Calu3 (cell line): Measurements from ENCODE around the gene MYLK. TPM values are rescaled to one million over a fixed set of nuclear protein-coding genes. Genes with fewer than 3 reads are reported as not detected.
"Not testable (repeated sequence)": the region's sequence is repeated elsewhere in the genome, so short reads cannot be mapped to it uniquely, and the experiment has no call there.

Experiments used
- BruUV-seq: library from RNA; stranded (reverse); fragments of 400-500 nt; replicated peaks from 2 replicates; lab custom pipeline; 2021; lab: Mats Ljungman, UMichigan
- CTCF ChIA-PET: fragments of 300-600 bp; sonication (Branson Sonifier 250); formaldehyde crosslinking; loops from one replicate; lab custom pipeline; 2022; ENCODE audit warnings: antibody characterized with exemption; lab: Charles Lee
- DNase-seq: peaks from one replicate; pipeline ENCODE4 v3.0.0; 2022
- H3K27ac Mint-ChIP-seq: one replicate; pipeline ENCODE4 v1.8.0; 2022; ENCODE audit warnings: mixed read lengths; ENCODE audit not compliant: unreplicated experiment
- H3K27me3 Mint-ChIP-seq: one replicate; pipeline ENCODE4 v1.8.0; 2022; ENCODE audit warnings: mixed read lengths; ENCODE audit not compliant: unreplicated experiment
- H3K36me3 Mint-ChIP-seq: one replicate; pipeline ENCODE4 v1.8.0; 2022; ENCODE audit warnings: mild to moderate bottlenecking, moderate library complexity, mixed read lengths; ENCODE audit not compliant: insufficient read depth, unreplicated experiment
- H3K4me1 Mint-ChIP-seq: one replicate; pipeline ENCODE4 v1.8.0; 2022; ENCODE audit warnings: mild to moderate bottlenecking, low read depth, mixed read lengths; ENCODE audit not compliant: unreplicated experiment
- H3K4me3 Mint-ChIP-seq: one replicate; pipeline ENCODE4 v1.8.0; 2022; ENCODE audit warnings: mild to moderate bottlenecking, low read depth, moderate library complexity, mixed read lengths; ENCODE audit not compliant: unreplicated experiment
- H3K9me3 Mint-ChIP-seq: one replicate; pipeline ENCODE4 v1.8.0; 2022; ENCODE audit warnings: low read depth, mixed read lengths; ENCODE audit not compliant: unreplicated experiment
- CTCF ChIP-seq: fragments of 200-600 bp; IDR thresholded peaks from one replicate; pipeline ENCODE4 v1.8.0; 2022; ENCODE audit warnings: antibody characterized with exemption; ENCODE audit not compliant: unreplicated experiment
- intact Hi-C: fragments of 100-400 bp; cut with micrococcal nuclease; formaldehyde crosslinking; loops from one replicate; pipeline ENCODE4 v1.10.0; 2022; ENCODE audit not compliant: unreplicated experiment
- total RNA-seq: library from RNA; stranded (reverse); gene quantifications from 2 replicates; pipeline ENCODE4 v1.2.3, GENCODE V29; 2022

The MYLK gene
- total RNA-seq, 1 experiment from 2014 or later, result 10.7 TPM

GRCh38 chr3:123708531-123708930, 175.6 kb downstream of the MYLK start:
- H3K9me3 Mint-ChIP-seq, result no peaks in the 10 kb centered on the region
- TF ChIP-seq CTCF, result no peak
- CTCF ChIA-PET, result no interaction called here
- no peak overlapping the region for H3K4me3 Mint-ChIP-seq
- H3K27ac Mint-ChIP-seq, result no peak overlapping the region
- intact Hi-C loops, result no loop called here
- no peaks in the 10 kb centered on the region for H3K27me3 Mint-ChIP-seq
- no peak for DNase-seq
- no peaks in the 10 kb centered on the region for H3K4me1 Mint-ChIP-seq
- H3K36me3 Mint-ChIP-seq, result no peaks in the 10 kb centered on the region
- no TSS peak for BruUV-seq

- DNase-seq, H3K27ac Mint-ChIP-seq, intact Hi-C loops, H3K9me3 Mint-ChIP-seq, H3K27me3 Mint-ChIP-seq, H3K4me3 Mint-ChIP-seq, H3K4me1 Mint-ChIP-seq, H3K36me3 Mint-ChIP-seq, BruUV-seq: not testable (repeated sequence)
- CTCF ChIA-PET, result interaction anchor here (1.3 kb wide), 1 partner anchor 55 kb away, joined by 5 read pairs; no protein-coding TSS in a partner anchor
Observed at GRCh38 chr3:123707641-123708040, 176.5 kb downstream of the MYLK start.

GRCh38 chr3:123706871-123707270, 177.3 kb downstream of the MYLK start:
- H3K9me3 Mint-ChIP-seq, result no peaks in the 10 kb centered on the region
- intact Hi-C loops, result no loop called here
- no peak overlapping the region for H3K27ac Mint-ChIP-seq
- no peaks in the 10 kb centered on the region for H3K4me1 Mint-ChIP-seq
- DNase-seq, result no peak
- CTCF ChIA-PET, result interaction anchor here (1.3 kb wide), 1 partner anchor 54 kb away, joined by 5 read pairs; no protein-coding TSS in a partner anchor
- H3K27me3 Mint-ChIP-seq, result no peaks in the 10 kb centered on the region
- H3K36me3 Mint-ChIP-seq, result no peaks in the 10 kb centered on the region
- no peak for TF ChIP-seq CTCF
- H3K4me3 Mint-ChIP-seq, result no peak overlapping the region
- no TSS peak for BruUV-seq

GRCh38 chr3:123705488-123706285, 178.4 kb downstream of the MYLK start:
- Mint-ChIP-seq H3K4me1 (no peaks in the 10 kb centered on the region), H3K36me3 (no peaks in the 10 kb centered on the region), H3K27me3 (no peaks in the 10 kb centered on the region), H3K4me3 (no peak overlapping the region), H3K27ac (no peak overlapping the region), H3K9me3 (no peaks in the 10 kb centered on the region)
- CTCF ChIA-PET, result no interaction called here
- no peak for DNase-seq
- no TSS peak for BruUV-seq
- intact Hi-C loops, result no loop called here
- TF ChIP-seq CTCF, result no peak

GRCh38 chr3:123703663-123704062, 180.5 kb downstream of the MYLK start:
- H3K4me3 Mint-ChIP-seq, BruUV-seq: not testable (repeated sequence)

More at GRCh38 chr3:123703663-123704062, 180.5 kb downstream of the MYLK start:
- not testable (repeated sequence) for H3K27ac Mint-ChIP-seq, H3K9me3 Mint-ChIP-seq, DNase-seq, H3K4me1 Mint-ChIP-seq, H3K27me3 Mint-ChIP-seq, H3K36me3 Mint-ChIP-seq
- intact Hi-C loops, result loop anchor here (5.0 kb wide), 1 partner anchor 51 kb away; no protein-coding TSS in a partner anchor
- CTCF ChIA-PET, result interaction anchor here (0.5 kb wide), 1 partner anchor 116 kb away, joined by 3 read pairs; no protein-coding TSS in a partner anchor
